NK-92 (cell line): Measurements from ENCODE around the gene SLC25A12.
"Not testable (repeated sequence)": the region's sequence is repeated elsewhere in the genome, so short reads cannot be mapped to it uniquely, and the experiment has no call there.

ENCODE experiments used
- DNase-seq: peaks from one replicate; lab custom pipeline; 2025; ENCODE audit not compliant: unreplicated experiment; lab: John Stamatoyannopoulos, UW

SLC25A12 gene

GRCh38 chr2:171893824-171894611 lies at the start of gene SLC25A12:
Gene SLC25A12, minus strand, starts transcription at chr2:171894244. Its CDS starts 30 bp downstream, at chr2:171894214.
- no peak for DNase-seq

GRCh38 chr2:171941316-171941699 lies 47.3 kb upstream of the SLC25A12 start:
- no peak for DNase-seq

GRCh38 chr2:171939743-171940071 lies 45.7 kb upstream of the SLC25A12 start:
- no peak for DNase-seq

GRCh38 chr2:171939058-171939742 lies 45.2 kb upstream of the SLC25A12 start:
- DNase-seq = no peak

GRCh38 chr2:171930385-171930784 lies 36.3 kb upstream of the SLC25A12 start:
- no peak for DNase-seq

GRCh38 chr2:171924170-171924942 lies 30.3 kb upstream of the SLC25A12 start:
- DNase-seq = no peak

- DNase-seq = no peak
Measured at GRCh38 chr2:171923206-171923605, 29.2 kb upstream of the SLC25A12 start.

GRCh38 chr2:171922230-171923022 lies 28.4 kb upstream of the SLC25A12 start, which contains the start of gene HAT1:
Gene HAT1, plus strand, starts transcription at chr2:171922461. Its CDS starts 40 bp downstream, at chr2:171922501.
- peak; percentile 80 for DNase-seq

- no peak for DNase-seq
Measured at GRCh38 chr2:171921970-171922229, 27.9 kb upstream of the SLC25A12 start.

- DNase-seq = no peak
Measured at GRCh38 chr2:171919453-171919852, 25.4 kb upstream of the SLC25A12 start.

- no peak for DNase-seq
Measured at GRCh38 chr2:171913517-171913916, 19.5 kb upstream of the SLC25A12 start.

GRCh38 chr2:171910494-171910893 lies 16.4 kb upstream of the SLC25A12 start:
- DNase-seq = no peak

GRCh38 chr2:171909266-171909665 lies 15.2 kb upstream of the SLC25A12 start:
- no peak for DNase-seq

- no peak for DNase-seq
Measured at GRCh38 chr2:171908235-171908634, 14.2 kb upstream of the SLC25A12 start.

- DNase-seq = no peak
Measured at GRCh38 chr2:171902840-171903420, 8.9 kb upstream of the SLC25A12 start.

- DNase-seq = not testable (repeated sequence)
Measured at GRCh38 chr2:171899623-171900282, 5.7 kb upstream of the SLC25A12 start.

- no peak for DNase-seq
Measured at GRCh38 chr2:171895786-171896185, 1.7 kb upstream of the SLC25A12 start.

- no peak for DNase-seq
Measured at GRCh38 chr2:171894612-171894947, 536 bp upstream of the SLC25A12 start.

GRCh38 chr2:171893196-171893823 lies 734 bp downstream of the SLC25A12 start:
- DNase-seq = no peak

GRCh38 chr2:171889808-171890207 lies 4.2 kb downstream of the SLC25A12 start:
- DNase-seq = no peak
